ENCODE data around the gene ABCF1. TPM values are rescaled to one million over a fixed set of nuclear protein-coding genes. Genes with fewer than 3 reads are reported as not detected.

Gene ABCF1
- total and polyA plus RNA-seq, 2 of the 8 experiments (the other 6 are each of a cell fraction or from before 2014, with no cell fraction given) = 48.8 to 123 TPM

- ChIA-PET CTCF (ENCODE audit: partially characterized antibody) (interaction anchor here (0.6 to 5.7 kb wide), 10 partner anchors 11 to 124 kb away, joined by 3 to 40 read pairs (median 5); no protein-coding TSS in a partner anchor), POLR2A (ENCODE audit: partially characterized antibody) (interaction anchor here (0.7 to 27.0 kb wide), 34 partner anchors 1 to 479 kb away, joined by 3 to 712 read pairs (median 5); partner anchors contain the start of genes ATAT1, C6orf136, DHX16 and GNL1)
These were observed 28.5 kb downstream of the ABCF1 start for GRCh38 chr6:30599625-30600324.

More at GRCh38 chr6:30599625-30600324, 28.5 kb downstream of the ABCF1 start:
- Histone ChIP-seq H3K36me3 (ENCODE audit: control insufficient read depth in 2 of 4, insufficient read depth in 4 of 4, low read length in 3 of 4) (peaks cover 35 to 46% (median 42%) of the 10 kb centered on the region in 4 experiments), H2BK12ac (ENCODE audit: low read depth, low read length) (no peak overlapping the region), H3K14ac (ENCODE audit: insufficient read length) (no peak overlapping the region), H3K79me2 (ENCODE audit: control insufficient read depth in 1 of 2, insufficient read depth in 2 of 2, low read length in 2 of 2) (no peaks in the 10 kb centered on the region), H3K9me3 (ENCODE audit: insufficient read depth in 2 of 2, low read depth in 1 of 2, low read length in 1 of 2) (no peaks in the 10 kb centered on the region), H3K79me1 (ENCODE audit: low read depth, low read length) (no peaks in the 10 kb centered on the region; the same call in none of the 2 replicates), H3K4me2 (ENCODE audit: insufficient read depth in 1 of 2, low read depth in 2 of 2, low read length in 2 of 2) (no peak overlapping the region), H4K5ac (ENCODE audit: insufficient read length, low read depth, low read length) (no peak overlapping the region), H4K20me1 (replicated peaks in 1 of 2; ENCODE audit: control insufficient read depth in 1 of 2, insufficient read depth in 2 of 2, low read length in 2 of 2) (peaks cover 6 to 31% of the 10 kb centered on the region in 2 experiments), H3K18ac (ENCODE audit: extremely low read depth, low read length) (no peak overlapping the region), H3K9ac (replicated peaks in 1 of 4; ENCODE audit: extremely low read depth in 1 of 4, low read depth in 3 of 4, low read length in 3 of 4) (no peak overlapping the region), H2BK120ac (replicated peaks; ENCODE audit: low read depth, low read length) (no peak overlapping the region), H3K4ac (replicated peaks; ENCODE audit: insufficient read length, low read depth, low read length) (no peak overlapping the region), H2AFZ (ENCODE audit: low read length) (no peak overlapping the region), H2AK5ac (ENCODE audit: low read depth, low read length) (no peak overlapping the region), H2BK20ac (ENCODE audit: low read length) (no peak overlapping the region), H3K27ac (ENCODE audit: low read depth, low read length) (no peak overlapping the region), H3K23ac (ENCODE audit: insufficient read length) (no peak overlapping the region), H2BK5ac (ENCODE audit: low read depth, low read length) (no peak overlapping the region), H3K56ac (replicated peaks; ENCODE audit: insufficient read length, low read depth, low read length) (no peak overlapping the region), H3K23me2 (ENCODE audit: low read depth, low read length) (no peaks in the 10 kb centered on the region; the same call in 1 of the 2 replicates), H3K4me3 (ENCODE audit: extremely low read depth in 1 of 4, insufficient read depth in 2 of 4, low read depth in 3 of 4, low read length in 4 of 4) (no peak overlapping the region), H4K8ac (ENCODE audit: extremely low read depth, insufficient read depth, low read length) (no peak overlapping the region), H3K4me1 (replicated peaks in 1 of 4; ENCODE audit: control insufficient read depth in 3 of 4, insufficient read depth in 4 of 4, low read length in 3 of 4) (no peaks in the 10 kb centered on the region), H2BK15ac (ENCODE audit: low read length) (no peak overlapping the region), H4K91ac (replicated peaks; ENCODE audit: insufficient read length, low read length) (no peak overlapping the region), H3K27me3 (replicated peaks in 1 of 4; ENCODE audit: control insufficient read depth in 3 of 4, extremely low read depth in 1 of 4, insufficient read depth in 3 of 4, low read length in 3 of 4) (no peaks in the 10 kb centered on the region)
- DNase-seq (ENCODE audit: low read depth in 1 of 2, low spot score in 2 of 2) (no peak), FAIRE-seq (no peak)
- 96% methylated on average over 13 of the region's 13 CpGs; no CpG with 5 or more reads in 1 of the 2 experiments for WGBS, 2 experiments (ENCODE audit: extremely low coverage in 1 of 2, insufficient coverage in 1 of 2, insufficient read length in 1 of 2, insufficient replicate concordance in 2 of 2, low coverage in 1 of 2, low lambda C conversion rate in 2 of 2, missing lambda C conversion rate in 1 of 2)
- TF ChIP-seq POLR2A (IDR thresholded peaks at IDR 0.05; ENCODE audit: control extremely low read depth in 1 of 2, low read depth in 2 of 2, low read length in 2 of 2) (peak in 1 of 2 experiments; percentile 45; a peak in 1 of 3 replicates), CHD2 (IDR thresholded peaks at IDR 0.05; ENCODE audit: low read length) (no peak), RXRA (IDR thresholded peaks at IDR 0.05; ENCODE audit: insufficient read depth, low read depth, low read length) (no peak), RBBP5 (IDR thresholded peaks at IDR 0.05; ENCODE audit: borderline replicate concordance, low read depth, low read length) (no peak), POLR2AphosphoS5 (IDR thresholded peaks at IDR 0.05; ENCODE audit: low read depth, low read length) (peak; percentile 59), SUZ12 (IDR thresholded peaks at IDR 0.05; ENCODE audit: low read length) (no peak)
